ENCODE measurements around the gene ENOX1.

ENOX1 gene

DNA sequence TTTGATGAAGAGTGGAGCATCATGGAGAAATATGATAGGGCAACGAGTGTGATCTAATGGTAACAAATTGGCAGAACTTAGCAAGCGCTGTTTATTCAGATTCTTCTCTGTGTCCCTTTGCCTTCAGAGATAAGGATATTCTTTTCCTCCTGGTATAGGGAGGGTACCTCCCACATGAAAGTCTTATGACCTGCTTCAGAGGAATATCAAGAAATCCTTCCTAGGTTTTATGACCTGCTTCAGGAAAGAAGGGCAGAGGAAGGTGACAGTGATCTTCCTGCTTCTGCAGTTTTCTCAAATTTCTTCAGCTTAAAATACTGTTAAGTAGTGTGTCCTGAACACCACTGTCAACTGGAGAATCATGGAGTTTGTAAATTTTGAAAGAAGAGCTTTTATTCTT lies 619.0 kb downstream of the ENOX1 start:
- no peak for ATAC-seq
- TF ChIP-seq RARB (CRISPR knock-in tag; IDR thresholded peaks at IDR 0.05) (no peak), SNAI2 (CRISPR knock-in tag; IDR thresholded peaks at IDR 0.05) (no peak), ZNF70 (CRISPR knock-in tag; IDR thresholded peaks at IDR 0.05) (no peak), ZFP30 (CRISPR knock-in tag; IDR thresholded peaks at IDR 0.05) (no peak), ZFP3 (CRISPR knock-in tag; IDR thresholded peaks at IDR 0.05) (no peak), ESRRG (CRISPR knock-in tag; IDR thresholded peaks at IDR 0.05) (no peak), CSRNP3 (CRISPR knock-in tag; IDR thresholded peaks at IDR 0.05) (no peak), PPARA (CRISPR knock-in tag; IDR thresholded peaks at IDR 0.05; ENCODE audit: borderline replicate concordance) (no peak), ZNF565 (CRISPR knock-in tag; conservative IDR thresholded peaks at IDR 0.05; ENCODE audit: low read depth) (no peak), OSR1 (CRISPR knock-in tag; IDR thresholded peaks at IDR 0.05) (no peak), CSDC2 (CRISPR knock-in tag; IDR thresholded peaks at IDR 0.05) (no peak), CREB5 (CRISPR knock-in tag; IDR thresholded peaks at IDR 0.05; ENCODE audit: low read depth) (no peak), ZNF8 (CRISPR knock-in tag; IDR thresholded peaks at IDR 0.05) (no peak), ARNTL (CRISPR knock-in tag; IDR thresholded peaks at IDR 0.05; ENCODE audit: borderline replicate concordance, low read depth) (no peak), POU6F1 (CRISPR knock-in tag; IDR thresholded peaks at IDR 0.05; ENCODE audit: borderline replicate concordance, low read depth) (no peak), GLIS3 (CRISPR knock-in tag; IDR thresholded peaks at IDR 0.05) (no peak), PATZ1 (CRISPR knock-in tag; IDR thresholded peaks at IDR 0.05; ENCODE audit: borderline replicate concordance) (no peak), BACH2 (CRISPR knock-in tag; IDR thresholded peaks at IDR 0.05; ENCODE audit: borderline replicate concordance) (no peak)

DNA sequence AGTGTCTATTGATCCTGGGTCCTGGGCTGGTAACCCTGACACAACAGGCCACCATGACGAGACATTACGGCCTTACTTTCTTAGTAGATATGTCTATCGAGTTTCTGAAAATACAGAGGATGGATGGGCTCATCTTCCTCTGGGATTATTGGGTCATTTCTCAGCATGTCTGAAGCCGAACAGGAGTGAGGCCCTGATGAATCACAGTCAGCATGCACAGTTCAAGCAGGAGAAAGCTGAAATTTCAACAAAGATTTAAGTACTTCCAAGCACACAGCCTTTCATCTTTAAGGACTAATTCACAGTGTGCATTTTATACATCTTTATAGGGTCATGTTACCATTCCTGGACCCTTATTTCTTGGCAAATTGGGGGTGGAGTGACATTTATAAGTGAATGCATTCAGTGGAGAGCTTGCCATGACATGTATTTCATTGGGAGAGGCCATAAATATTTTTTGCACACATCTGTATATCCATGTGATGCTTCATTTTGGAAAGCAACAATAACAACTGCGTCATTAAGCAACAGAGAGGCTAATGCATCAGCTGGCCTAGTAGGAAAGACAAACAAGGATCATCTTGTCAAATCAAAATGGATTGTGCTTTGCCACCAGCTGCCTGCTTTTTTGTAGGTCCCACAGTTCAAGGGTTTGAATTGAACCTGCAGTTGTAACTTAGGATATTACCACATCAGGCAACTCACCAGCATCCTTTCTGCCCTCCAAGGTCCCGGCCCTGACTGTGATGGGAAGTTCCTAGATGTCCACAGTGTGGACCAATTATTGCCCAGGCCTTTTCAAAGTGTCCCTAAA lies 619.9 kb downstream of the ENOX1 start:
- ATAC-seq, result no peak
- no peak for TF ChIP-seq ZNF565 (CRISPR knock-in tag; conservative IDR thresholded peaks at IDR 0.05; ENCODE audit: low read depth)
- no peak for TF ChIP-seq GLIS3 (CRISPR knock-in tag; IDR thresholded peaks at IDR 0.05)
- TF ChIP-seq TOX (CRISPR knock-in tag; IDR thresholded peaks at IDR 0.05; ENCODE audit: borderline replicate concordance), result no peak
- no peak for TF ChIP-seq POU6F1 (CRISPR knock-in tag; IDR thresholded peaks at IDR 0.05; ENCODE audit: borderline replicate concordance, low read depth)
- no peak for TF ChIP-seq SNAI2 (CRISPR knock-in tag; IDR thresholded peaks at IDR 0.05)
- no peak for TF ChIP-seq RARB (CRISPR knock-in tag; IDR thresholded peaks at IDR 0.05)
- TF ChIP-seq ZC3H10 (CRISPR knock-in tag; IDR thresholded peaks at IDR 0.05), result no peak
- TF ChIP-seq BACH2 (CRISPR knock-in tag; IDR thresholded peaks at IDR 0.05; ENCODE audit: borderline replicate concordance), result no peak
- no peak for TF ChIP-seq PPARA (CRISPR knock-in tag; IDR thresholded peaks at IDR 0.05; ENCODE audit: borderline replicate concordance)
- TF ChIP-seq ZNF8 (CRISPR knock-in tag; IDR thresholded peaks at IDR 0.05), result no peak
- TF ChIP-seq, protein P1, sequence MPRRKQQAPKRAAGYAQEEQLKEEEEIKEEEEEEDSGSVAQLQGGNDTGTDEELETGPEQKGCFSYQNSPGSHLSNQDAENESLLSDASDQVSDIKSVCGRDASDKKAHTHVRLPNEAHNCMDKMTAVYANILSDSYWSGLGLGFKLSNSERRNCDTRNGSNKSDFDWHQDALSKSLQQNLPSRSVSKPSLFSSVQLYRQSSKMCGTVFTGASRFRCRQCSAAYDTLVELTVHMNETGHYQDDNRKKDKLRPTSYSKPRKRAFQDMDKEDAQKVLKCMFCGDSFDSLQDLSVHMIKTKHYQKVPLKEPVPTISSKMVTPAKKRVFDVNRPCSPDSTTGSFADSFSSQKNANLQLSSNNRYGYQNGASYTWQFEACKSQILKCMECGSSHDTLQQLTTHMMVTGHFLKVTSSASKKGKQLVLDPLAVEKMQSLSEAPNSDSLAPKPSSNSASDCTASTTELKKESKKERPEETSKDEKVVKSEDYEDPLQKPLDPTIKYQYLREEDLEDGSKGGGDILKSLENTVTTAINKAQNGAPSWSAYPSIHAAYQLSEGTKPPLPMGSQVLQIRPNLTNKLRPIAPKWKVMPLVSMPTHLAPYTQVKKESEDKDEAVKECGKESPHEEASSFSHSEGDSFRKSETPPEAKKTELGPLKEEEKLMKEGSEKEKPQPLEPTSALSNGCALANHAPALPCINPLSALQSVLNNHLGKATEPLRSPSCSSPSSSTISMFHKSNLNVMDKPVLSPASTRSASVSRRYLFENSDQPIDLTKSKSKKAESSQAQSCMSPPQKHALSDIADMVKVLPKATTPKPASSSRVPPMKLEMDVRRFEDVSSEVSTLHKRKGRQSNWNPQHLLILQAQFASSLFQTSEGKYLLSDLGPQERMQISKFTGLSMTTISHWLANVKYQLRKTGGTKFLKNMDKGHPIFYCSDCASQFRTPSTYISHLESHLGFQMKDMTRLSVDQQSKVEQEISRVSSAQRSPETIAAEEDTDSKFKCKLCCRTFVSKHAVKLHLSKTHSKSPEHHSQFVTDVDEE (CRISPR knock-in tag; IDR thresholded peaks at IDR 0.05), result no peak
- no peak for TF ChIP-seq ZNF70 (CRISPR knock-in tag; IDR thresholded peaks at IDR 0.05)
- no peak for TF ChIP-seq CSRNP3 (CRISPR knock-in tag; IDR thresholded peaks at IDR 0.05)
- no peak for TF ChIP-seq ISL1 (CRISPR knock-in tag; IDR thresholded peaks at IDR 0.05)
- no peak for TF ChIP-seq OSR1 (CRISPR knock-in tag; IDR thresholded peaks at IDR 0.05)
- no peak for TF ChIP-seq ESRRG (CRISPR knock-in tag; IDR thresholded peaks at IDR 0.05)
- TF ChIP-seq ZFP30 (CRISPR knock-in tag; IDR thresholded peaks at IDR 0.05), result no peak
- TF ChIP-seq TCF4 (CRISPR knock-in tag; IDR thresholded peaks at IDR 0.05; ENCODE audit: borderline replicate concordance), result no peak
- TF ChIP-seq CSDC2 (CRISPR knock-in tag; IDR thresholded peaks at IDR 0.05), result no peak
